Neural cell (in vitro differentiated cells): ENCODE measurements around the gene MCC.

Source experiments
- TF ChIP-seq, protein P1 (sequence below): IDR thresholded peaks from 2 replicates; pipeline ENCODE4 v1.6.1; 2012; ENCODE audit warnings: borderline replicate concordance
- TF ChIP-seq, protein P2 (sequence below): fragments of 450-650 bp; IDR thresholded peaks from 2 replicates; pipeline ENCODE4 v1.5.1; 2014; ENCODE audit warnings: antibody characterized with exemption, mild to moderate bottlenecking, moderate library complexity; ENCODE audit not compliant: poor library complexity, severe bottlenecking

DNA sequence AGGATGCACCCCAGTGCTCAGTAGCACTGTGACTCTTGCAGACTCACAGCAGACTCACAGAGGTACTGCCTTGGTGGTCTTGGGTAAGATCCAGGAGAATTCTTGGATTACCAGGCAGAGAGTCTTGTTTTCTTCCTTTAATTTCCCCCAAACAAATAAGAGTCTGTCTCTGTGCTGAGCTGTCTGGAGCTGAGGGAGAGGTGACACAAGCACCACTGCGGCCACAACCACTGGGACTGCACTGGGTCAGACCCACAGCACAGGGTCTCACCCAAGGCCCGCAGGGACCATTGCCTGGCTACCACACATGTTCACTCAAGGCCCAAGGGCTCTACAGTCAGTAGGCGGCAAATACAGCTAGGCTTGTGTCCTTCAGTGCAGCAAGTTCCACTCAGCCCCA lies 13.8 kb upstream of the MCC start:
- TF ChIP-seq, protein P1, sequence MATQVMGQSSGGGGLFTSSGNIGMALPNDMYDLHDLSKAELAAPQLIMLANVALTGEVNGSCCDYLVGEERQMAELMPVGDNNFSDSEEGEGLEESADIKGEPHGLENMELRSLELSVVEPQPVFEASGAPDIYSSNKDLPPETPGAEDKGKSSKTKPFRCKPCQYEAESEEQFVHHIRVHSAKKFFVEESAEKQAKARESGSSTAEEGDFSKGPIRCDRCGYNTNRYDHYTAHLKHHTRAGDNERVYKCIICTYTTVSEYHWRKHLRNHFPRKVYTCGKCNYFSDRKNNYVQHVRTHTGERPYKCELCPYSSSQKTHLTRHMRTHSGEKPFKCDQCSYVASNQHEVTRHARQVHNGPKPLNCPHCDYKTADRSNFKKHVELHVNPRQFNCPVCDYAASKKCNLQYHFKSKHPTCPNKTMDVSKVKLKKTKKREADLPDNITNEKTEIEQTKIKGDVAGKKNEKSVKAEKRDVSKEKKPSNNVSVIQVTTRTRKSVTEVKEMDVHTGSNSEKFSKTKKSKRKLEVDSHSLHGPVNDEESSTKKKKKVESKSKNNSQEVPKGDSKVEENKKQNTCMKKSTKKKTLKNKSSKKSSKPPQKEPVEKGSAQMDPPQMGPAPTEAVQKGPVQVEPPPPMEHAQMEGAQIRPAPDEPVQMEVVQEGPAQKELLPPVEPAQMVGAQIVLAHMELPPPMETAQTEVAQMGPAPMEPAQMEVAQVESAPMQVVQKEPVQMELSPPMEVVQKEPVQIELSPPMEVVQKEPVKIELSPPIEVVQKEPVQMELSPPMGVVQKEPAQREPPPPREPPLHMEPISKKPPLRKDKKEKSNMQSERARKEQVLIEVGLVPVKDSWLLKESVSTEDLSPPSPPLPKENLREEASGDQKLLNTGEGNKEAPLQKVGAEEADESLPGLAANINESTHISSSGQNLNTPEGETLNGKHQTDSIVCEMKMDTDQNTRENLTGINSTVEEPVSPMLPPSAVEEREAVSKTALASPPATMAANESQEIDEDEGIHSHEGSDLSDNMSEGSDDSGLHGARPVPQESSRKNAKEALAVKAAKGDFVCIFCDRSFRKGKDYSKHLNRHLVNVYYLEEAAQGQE = no peak
- TF ChIP-seq, protein P2, sequence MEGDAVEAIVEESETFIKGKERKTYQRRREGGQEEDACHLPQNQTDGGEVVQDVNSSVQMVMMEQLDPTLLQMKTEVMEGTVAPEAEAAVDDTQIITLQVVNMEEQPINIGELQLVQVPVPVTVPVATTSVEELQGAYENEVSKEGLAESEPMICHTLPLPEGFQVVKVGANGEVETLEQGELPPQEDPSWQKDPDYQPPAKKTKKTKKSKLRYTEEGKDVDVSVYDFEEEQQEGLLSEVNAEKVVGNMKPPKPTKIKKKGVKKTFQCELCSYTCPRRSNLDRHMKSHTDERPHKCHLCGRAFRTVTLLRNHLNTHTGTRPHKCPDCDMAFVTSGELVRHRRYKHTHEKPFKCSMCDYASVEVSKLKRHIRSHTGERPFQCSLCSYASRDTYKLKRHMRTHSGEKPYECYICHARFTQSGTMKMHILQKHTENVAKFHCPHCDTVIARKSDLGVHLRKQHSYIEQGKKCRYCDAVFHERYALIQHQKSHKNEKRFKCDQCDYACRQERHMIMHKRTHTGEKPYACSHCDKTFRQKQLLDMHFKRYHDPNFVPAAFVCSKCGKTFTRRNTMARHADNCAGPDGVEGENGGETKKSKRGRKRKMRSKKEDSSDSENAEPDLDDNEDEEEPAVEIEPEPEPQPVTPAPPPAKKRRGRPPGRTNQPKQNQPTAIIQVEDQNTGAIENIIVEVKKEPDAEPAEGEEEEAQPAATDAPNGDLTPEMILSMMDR = no peak
